Muscle of back (tissue), 11 donors: Measurements from ENCODE around the gene CASKIN2. TPM values are rescaled to one million over a fixed set of nuclear protein-coding genes. Genes with fewer than 3 reads are reported as not detected.
"Not testable (repeated sequence)": the region's sequence is repeated elsewhere in the genome, so short reads cannot be mapped to it uniquely, and the experiment has no call there.

Experiments
- DNase-seq, 3 donors: peaks; one replicate each; pipeline versions ENCODE4 v3.0.0 to v3.0.0-alpha.2; 2013
- polyA plus RNA-seq, 10 donors: library from polyadenylated mRNA; unstranded; fragments of 120-200 nt; gene quantifications; one replicate each; pipeline ENCODE4 v1.2.1, GENCODE V29; 2013; ENCODE audit not compliant: insufficient read length in 10 of 10

CASKIN2 gene
- polyA plus RNA-seq, 10 donors, result 16.2 to 28.7 (median 19.3) TPM

- no peak for DNase-seq
Observed at GRCh38 chr17:75472119-75472518, 43.2 kb downstream of the CASKIN2 start.

GRCh38 chr17:75471207-75471606 lies 44.1 kb downstream of the CASKIN2 start:
- no peak for DNase-seq

GRCh38 chr17:75468779-75469373 lies 46.5 kb downstream of the CASKIN2 start:
- DNase-seq, result no peak

- DNase-seq, result no peak
Observed at GRCh38 chr17:75468291-75468754, 47.0 kb downstream of the CASKIN2 start.

- DNase-seq, result no peak
Observed at GRCh38 chr17:75465039-75465438, 50.3 kb downstream of the CASKIN2 start.

GRCh38 chr17:75463603-75464002 lies 51.7 kb downstream of the CASKIN2 start:
- DNase-seq, result no peak

- DNase-seq, result no peak
Observed at GRCh38 chr17:75460295-75460694, 55.0 kb downstream of the CASKIN2 start.

GRCh38 chr17:75459590-75460267 lies 55.6 kb downstream of the CASKIN2 start:
- DNase-seq, result no peak

GRCh38 chr17:75459246-75459589 lies 56.1 kb downstream of the CASKIN2 start:
- DNase-seq, result no peak

GRCh38 chr17:75457047-75457654 lies 58.2 kb downstream of the CASKIN2 start:
- peak in 2 of 3 donors; percentile 45 to 89 for DNase-seq

GRCh38 chr17:75456417-75457046 lies 58.8 kb downstream of the CASKIN2 start, which contains the start of gene TMEM94:
Gene TMEM94 (plus strand): TSS chr17:75456635. CDS start chr17:75471906, 15,271 bp downstream.
- DNase-seq, result peak; percentile 97 to 99 (median 99)

GRCh38 chr17:75456039-75456416 lies 59.3 kb downstream of the CASKIN2 start:
- no peak for DNase-seq

GRCh38 chr17:75454672-75455071 lies 60.7 kb downstream of the CASKIN2 start:
- DNase-seq, result not testable (repeated sequence)

- no peak for DNase-seq
Observed at GRCh38 chr17:75454193-75454592, 61.1 kb downstream of the CASKIN2 start.

GRCh38 chr17:75450270-75450669 lies 65.1 kb downstream of the CASKIN2 start:
- no peak for DNase-seq

Other genes starting within 250 kb of the CASKIN2 start
- gene MIF4GD, start 244.3 kb downstream of the CASKIN2 start, polyA plus RNA-seq, result 10 to 100 TPM; 11.0 to 15.0 (median 13.1) TPM
- 1 to 10 TPM; 4.2 to 8.3 (median 6.1) TPM for gene SLC25A19, start 226.1 kb downstream of the CASKIN2 start, polyA plus RNA-seq
- 100 to 1,000 TPM; 130 to 193 (median 151) TPM for gene GRB2, start 109.9 kb downstream of the CASKIN2 start, polyA plus RNA-seq
- 10 to 100 TPM; 34.5 to 65.8 (median 49.3) TPM for gene TMEM94, start 58.9 kb downstream of the CASKIN2 start, polyA plus RNA-seq
- gene TSEN54, start 991 bp upstream of the CASKIN2 start, polyA plus RNA-seq, result 10 to 100 TPM; 11.5 to 28.0 (median 20.8) TPM
- gene LLGL2, start 10.2 kb upstream of the CASKIN2 start, polyA plus RNA-seq, result 1 to 10 TPM; 2.8 to 5.3 (median 4.6) TPM
- gene MYO15B, start 72.3 kb upstream of the CASKIN2 start, polyA plus RNA-seq, result 100 to 1,000 TPM in 5 of 10 donors, 10 to 100 TPM in 5; 56.0 to 140 (median 100) TPM
- gene SMIM5, start 117.9 kb upstream of the CASKIN2 start, polyA plus RNA-seq, result 10 to 100 TPM in 2 of 10 donors, 1 to 10 TPM in 8; 5.9 to 10.4 (median 8.8) TPM
- 10 to 100 TPM in 9 of 10 donors, 1 to 10 TPM in 1; 9.6 to 20.9 (median 14.1) TPM for gene RECQL5, start 151.6 kb upstream of the CASKIN2 start, polyA plus RNA-seq
- gene SAP30BP, start 151.8 kb upstream of the CASKIN2 start, polyA plus RNA-seq, result 10 to 100 TPM; 61.2 to 83.6 (median 71.5) TPM
- 10 to 100 TPM in 2 of 10 donors, 1 to 10 TPM in 8; 3.2 to 17.2 (median 5.4) TPM for gene ITGB4, start 205.9 kb upstream of the CASKIN2 start, polyA plus RNA-seq
- 10 to 100 TPM; 15.0 to 40.9 (median 25.4) TPM for gene GALK1, start 249.7 kb upstream of the CASKIN2 start, polyA plus RNA-seq